HG02588 (cell line): Measurements from ENCODE around the gene DPM1.

Experiments used
- ATAC-seq: cut with Tn5 transposase; IDR thresholded peaks from one replicate; pipeline ENCODE4 v1.9.1; 2021; ENCODE audit warnings: mild to moderate bottlenecking, moderate library complexity; ENCODE audit not compliant: unreplicated experiment

Gene DPM1

GRCh38 chr20:50900261-50900660, 58.1 kb downstream of the DPM1 start:
- ATAC-seq = no peak

GRCh38 chr20:50898475-50898874, 59.9 kb downstream of the DPM1 start:
- no peak for ATAC-seq

GRCh38 chr20:50895111-50895830, 63.1 kb downstream of the DPM1 start:
- ATAC-seq = no peak

- ATAC-seq = no peak
Measured at GRCh38 chr20:50893620-50894019, 64.7 kb downstream of the DPM1 start.

GRCh38 chr20:50892394-50892793, 65.9 kb downstream of the DPM1 start:
- no peak for ATAC-seq

GRCh38 chr20:50891138-50891537, 67.2 kb downstream of the DPM1 start:
- ATAC-seq = no peak

GRCh38 chr20:50887576-50887975, 70.8 kb downstream of the DPM1 start:
- ATAC-seq = no peak

- no peak for ATAC-seq
Measured at GRCh38 chr20:50886184-50886790, 72.0 kb downstream of the DPM1 start.

GRCh38 chr20:50885781-50886180, 72.6 kb downstream of the DPM1 start:
- ATAC-seq = no peak

- no peak for ATAC-seq
Measured at GRCh38 chr20:50885068-50885467, 73.3 kb downstream of the DPM1 start.
